ENCODE measurements around the gene CDH4.

- TF ChIP-seq CTCF (IDR thresholded peaks at IDR 0.05; ENCODE audit: insufficient read depth, low read depth, low read length) (no peak), EZH2 (IDR thresholded peaks at IDR 0.05; ENCODE audit: insufficient read depth, low read length) (no peak)
Measured at GRCh38 chr20:61801857-61802442, 549.9 kb downstream of the CDH4 start.

Data from astrocyte (in vitro differentiated cells and primary cell).